Measurements from ENCODE around the gene VRK2.

GRCh38 chr2:58081000-58081399 is 34.4 kb downstream of the VRK2 start:
- no peak for TF ChIP-seq GATA2 (IDR thresholded peaks at IDR 0.05; ENCODE audit: low read depth, low read length)
- no peak for TF ChIP-seq GATA3 (IDR thresholded peaks at IDR 0.05; ENCODE audit: low read depth, low read length)
